GM19239 (cell line): ENCODE measurements around the gene FLT1.

Experiments used
- DNase-seq: peaks from one replicate; pipeline ENCODE4 v3.0.0; 2011; ENCODE audit warnings: low spot score; ENCODE audit not compliant: insufficient read length
- FAIRE-seq: peaks from 2 replicates; lab custom pipeline; 2011; peaks lifted over from hg19 to GRCh38; lab: Jason Lieb, UNC

FLT1 gene

DNA sequence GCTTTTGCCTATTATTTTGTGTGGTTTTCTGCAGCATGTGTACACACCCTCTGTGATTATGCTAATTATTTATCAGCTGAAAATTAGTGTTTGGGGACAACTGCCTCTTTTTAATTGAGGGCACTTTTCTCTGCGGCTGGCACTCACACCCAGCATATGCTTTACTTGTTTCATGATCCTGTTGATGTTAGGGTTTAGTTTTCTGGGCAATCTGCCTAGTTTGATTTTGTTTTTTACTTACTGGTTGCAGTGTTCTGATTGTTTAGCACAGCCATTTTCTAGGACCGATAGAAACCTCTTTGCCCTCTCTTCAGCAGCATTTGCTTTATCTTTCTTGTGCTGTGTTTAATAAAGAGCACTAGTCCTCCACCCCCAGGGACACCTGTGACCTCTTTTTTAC is 195.0 kb downstream of the FLT1 start:
- FAIRE-seq (no peak), DNase-seq (no peak)

DNA sequence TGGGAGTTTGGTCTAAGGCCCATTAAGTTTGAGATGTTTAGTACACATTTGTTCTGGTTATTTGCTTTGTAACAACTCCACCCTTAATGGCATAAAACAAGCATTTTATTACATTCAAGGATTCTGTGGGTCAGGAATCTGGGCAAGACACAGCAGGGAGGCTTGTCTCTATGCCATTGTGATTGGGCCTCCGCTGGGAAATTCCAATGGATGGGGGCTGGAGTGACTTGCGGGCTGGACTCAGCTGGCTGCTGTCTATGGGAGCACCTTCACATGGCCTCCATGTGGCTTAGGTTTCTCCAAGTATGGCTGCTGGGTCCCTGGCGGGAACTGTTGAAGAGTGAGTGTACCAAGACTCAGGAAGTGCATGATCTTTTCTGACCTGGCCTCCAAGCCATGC is 197.6 kb downstream of the FLT1 start:
- FAIRE-seq (no peak), DNase-seq (no peak)

DNA sequence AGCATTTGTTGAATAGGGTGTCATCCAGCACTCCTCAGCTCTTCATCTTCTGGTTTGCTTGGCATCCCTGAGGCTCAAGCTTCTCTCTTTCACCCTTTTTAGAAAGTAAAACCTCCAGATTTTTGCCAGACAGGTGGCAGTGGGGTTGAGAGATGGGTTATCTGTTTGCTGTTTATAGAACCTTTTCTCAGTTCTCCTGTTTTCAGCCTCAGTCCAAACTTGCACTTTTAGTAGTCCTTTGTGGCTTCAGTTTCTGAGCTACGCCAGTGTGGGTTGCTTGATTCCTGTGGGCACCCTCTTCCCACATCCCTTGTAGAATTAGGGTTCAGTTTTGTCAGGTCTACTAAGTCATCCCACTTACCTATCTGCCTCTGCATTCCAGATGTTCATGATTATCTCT is 208.7 kb downstream of the FLT1 start:
- FAIRE-seq (peak; percentile 90), DNase-seq (no peak)

DNA sequence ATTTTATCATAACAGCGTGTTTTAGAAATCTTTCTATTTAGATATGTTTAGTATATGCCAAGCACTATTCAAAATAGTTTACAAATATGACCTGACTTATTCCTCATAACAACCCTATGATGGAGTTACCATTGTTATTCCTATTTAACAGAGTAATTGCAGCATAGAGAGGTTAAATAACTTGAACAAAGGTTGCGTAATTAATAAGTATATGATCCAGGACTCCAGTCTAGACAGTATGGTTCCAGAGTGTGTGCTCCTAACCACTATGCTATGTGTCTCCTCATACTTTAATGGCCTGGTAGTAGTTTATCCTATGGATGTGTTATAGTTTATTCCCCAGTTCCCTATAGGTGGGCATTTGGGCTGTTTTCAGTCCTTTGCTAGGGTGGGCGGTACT is 211.3 kb downstream of the FLT1 start:
- FAIRE-seq (no peak), DNase-seq (no peak)

DNA sequence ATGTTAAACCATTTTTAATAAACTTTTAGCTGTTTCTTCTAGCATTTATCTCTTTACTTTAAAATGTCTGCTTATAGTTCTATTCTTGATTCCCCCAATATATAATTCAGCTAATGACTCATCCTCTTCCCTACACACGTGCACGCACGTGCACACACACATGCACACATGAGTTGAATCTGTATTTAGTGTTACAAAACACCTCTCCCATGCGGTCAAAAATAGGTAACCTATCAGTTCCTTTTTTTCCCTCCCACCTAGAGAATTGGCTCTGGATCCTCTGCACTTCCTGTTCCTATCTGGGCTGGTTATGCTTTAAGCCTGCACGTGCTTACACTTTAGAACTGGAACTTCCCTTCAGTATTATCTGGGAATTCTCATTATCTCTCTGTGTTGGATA is 212.5 kb downstream of the FLT1 start:
- FAIRE-seq (peak; percentile 87), DNase-seq (no peak)

DNA sequence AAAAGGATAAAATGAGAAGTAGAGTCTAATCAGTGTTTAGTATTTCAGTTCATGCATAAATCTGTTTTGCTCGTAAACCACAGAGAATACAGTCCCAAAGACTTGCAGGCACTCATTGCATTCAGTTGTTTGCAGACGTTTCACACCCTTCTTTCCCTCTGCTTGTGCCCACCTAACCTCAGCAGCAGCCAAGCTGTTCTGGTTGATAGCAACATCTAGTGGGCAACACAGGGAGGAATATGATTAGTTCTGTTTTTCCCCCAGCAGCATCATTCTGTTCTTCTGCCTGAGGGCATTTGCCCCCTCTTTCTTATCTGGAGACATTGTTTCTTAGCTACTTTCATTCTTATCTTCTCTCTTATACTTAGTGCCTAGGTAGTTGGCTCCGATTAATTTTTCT is 221.0 kb downstream of the FLT1 start:
- no peak for DNase-seq
- no peak for FAIRE-seq

DNA sequence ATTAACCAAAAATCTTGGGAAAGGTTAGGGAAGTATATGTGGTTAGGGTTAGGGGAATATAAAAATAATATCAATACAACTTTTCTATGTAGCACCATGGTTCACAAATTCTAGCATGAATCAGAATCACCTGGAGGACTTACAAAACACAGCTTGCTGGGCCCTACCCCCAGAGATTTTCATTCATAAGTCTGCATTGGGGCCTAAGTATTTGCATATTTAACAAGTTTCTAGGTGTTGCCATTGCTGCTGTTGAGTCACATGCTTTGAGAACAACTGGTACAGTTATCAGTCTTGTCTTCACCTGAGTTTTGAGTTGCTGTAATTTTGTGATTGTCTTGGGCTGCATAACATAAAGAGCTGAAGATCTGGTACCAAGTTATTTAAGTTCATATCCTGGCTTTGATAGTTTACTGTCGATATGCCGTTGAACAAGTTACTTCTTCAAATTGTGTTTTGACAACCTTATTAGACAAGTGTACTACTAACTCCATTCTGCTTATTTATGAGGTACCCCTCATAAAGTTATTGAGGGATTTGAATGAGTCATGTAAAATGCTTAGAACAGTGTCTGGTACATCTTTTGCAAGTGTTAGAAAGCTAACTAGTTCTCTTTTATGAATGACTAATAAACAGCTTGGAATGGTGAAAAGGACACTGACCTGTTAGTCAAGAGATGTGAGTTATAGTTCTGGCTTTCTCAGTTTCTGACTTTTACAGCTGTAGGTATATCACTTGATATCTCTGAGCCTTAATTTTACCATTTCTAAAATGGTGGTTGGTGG is 223.7 kb downstream of the FLT1 start:
- DNase-seq, result no peak
- peak; percentile 31 for FAIRE-seq

DNA sequence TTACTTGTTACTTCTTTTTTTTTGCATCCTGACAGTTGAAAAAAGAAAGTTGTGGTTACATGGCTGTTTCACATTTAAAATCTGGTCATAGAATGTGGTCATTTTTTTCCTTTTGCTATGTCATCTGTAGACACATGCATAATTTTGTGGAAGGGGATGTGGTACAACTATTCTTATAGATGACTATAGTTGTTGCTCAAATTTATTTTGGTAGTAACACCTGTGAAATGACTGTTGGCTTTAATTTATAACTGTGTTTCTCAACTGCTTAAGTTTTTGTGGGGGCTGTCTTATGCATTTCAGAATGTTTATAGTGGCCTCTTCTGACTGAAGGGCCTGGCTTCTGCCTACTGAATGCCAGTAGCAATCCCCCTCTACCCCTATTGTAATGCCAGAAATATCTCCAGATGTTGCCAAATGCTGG is 226.1 kb downstream of the FLT1 start:
- peak; percentile 36 for DNase-seq
- FAIRE-seq, result peak; percentile 84

DNA sequence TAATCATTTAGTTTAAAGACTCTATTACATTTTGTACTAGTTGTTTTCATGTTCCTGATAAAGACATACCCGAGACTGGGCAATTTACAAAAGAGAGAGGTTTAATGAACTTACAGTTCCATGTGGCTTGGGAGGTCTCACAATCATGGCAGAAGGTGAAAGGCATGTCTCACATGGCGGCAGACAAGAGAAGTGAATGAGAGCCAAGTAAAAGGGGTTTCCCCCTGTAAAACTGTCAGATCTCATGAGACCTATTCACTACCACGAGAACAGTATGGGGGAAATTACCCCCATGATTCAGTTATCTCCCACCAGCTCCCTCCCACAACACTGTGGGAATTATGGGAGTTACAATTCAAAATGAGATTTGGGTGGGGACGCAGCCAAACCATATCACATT is 227.4 kb downstream of the FLT1 start:
- DNase-seq, result no peak
- peak; percentile 28 for FAIRE-seq

DNA sequence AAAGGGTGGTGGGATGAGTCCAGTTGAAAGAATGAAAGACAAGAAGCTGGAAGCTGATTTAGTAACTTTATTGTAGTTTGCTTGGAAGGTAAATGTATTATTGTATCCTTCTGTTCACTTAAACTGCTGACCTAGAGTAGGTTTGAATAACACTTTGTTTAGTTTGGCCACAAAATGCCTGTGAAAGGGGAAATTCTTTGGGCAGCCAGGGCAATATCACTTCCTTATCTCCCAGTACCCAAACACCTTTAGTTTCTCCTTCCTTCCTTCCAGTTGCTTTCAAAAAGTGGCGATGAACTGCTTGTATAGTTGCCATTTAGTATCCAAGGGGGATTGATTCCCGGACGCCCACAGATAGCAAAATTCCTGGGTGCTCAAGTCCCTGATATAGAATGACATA is 236.5 kb downstream of the FLT1 start:
- FAIRE-seq, result no peak
- no peak for DNase-seq

DNA sequence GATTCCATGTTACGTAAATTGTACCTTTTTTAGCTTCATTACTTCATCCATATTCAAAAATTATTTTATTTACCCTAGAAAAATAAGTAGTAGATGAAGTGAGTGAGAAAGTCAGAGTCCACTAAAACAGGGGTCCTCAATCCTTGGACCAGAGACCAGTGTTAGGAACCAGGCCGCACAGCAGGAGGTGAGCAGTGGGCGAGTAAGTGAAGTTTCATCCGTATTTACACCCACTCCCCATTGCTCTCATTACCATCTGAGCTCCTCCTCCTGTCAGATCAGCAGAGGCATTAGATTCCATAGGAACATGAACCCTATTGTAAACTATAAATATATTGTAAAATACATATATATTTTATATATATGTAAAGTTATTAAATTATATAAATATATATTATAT is 237.6 kb downstream of the FLT1 start:
- DNase-seq (no peak), FAIRE-seq (no peak)

DNA sequence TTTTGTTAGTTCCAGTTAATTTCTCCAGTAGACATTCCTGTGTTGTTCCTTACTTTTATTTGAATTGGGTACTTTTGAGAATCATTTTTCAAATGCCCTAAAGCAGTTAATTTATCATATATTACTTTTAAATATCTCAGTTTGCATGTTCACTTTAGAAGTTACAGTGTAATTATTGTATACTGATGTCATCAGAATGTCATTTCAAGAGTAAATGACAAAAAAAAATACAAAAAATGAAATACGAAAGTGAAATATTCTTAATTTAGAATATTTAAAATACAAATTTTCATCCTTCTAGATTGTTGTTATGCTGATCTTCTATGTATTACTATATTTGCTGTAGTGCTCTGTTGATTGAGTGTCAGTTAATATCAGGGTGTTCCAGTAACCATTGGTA is 242.4 kb downstream of the FLT1 start:
- DNase-seq, result no peak
- FAIRE-seq, result peak; percentile 39

DNA sequence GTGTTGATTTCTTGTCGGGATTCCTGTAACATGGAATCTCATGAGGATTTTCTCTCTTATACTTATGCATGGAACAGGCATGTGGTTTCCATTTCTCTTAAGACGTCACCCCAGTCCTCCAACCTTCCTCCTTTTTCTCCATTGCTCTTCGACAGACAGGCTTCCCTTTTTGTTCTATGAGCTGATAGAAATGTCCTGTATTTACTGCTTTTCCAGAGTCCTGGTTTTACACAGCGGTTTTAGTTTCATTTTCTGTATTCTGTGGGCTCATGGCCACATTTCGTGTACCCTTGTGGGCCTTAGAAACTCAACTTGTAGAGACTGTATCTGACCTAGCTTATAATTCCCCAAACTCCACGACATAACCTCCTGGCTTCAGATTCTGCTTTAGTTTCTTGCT is 243.5 kb downstream of the FLT1 start:
- DNase-seq, result no peak
- peak; percentile 68 for FAIRE-seq

DNA sequence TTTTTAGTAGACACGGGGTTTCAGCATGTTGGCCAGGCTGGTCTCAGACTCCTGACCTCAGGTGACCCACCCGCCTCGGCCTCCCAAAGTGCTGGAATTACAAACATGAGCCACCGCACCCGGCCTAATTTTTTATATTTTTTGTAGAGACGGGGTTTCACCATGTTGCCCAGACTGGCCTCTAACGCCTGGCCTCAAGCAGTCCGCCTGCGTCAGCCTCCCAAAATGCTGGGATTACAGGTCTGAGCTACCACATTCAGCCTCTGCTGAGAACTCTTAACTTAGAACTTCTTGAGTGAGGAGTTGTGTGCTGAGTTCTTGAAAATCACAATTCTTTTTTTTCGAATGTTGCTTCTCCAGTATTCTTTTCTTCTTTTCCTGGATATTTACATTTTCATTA is 244.4 kb downstream of the FLT1 start:
- DNase-seq, result no peak
- peak; percentile 18 for FAIRE-seq
